ENCODE measurements around the gene GTF2A1.

GTF2A1 gene

GRCh38 chr14:81127785-81128184, 93.0 kb downstream of the GTF2A1 start:
- no peak for DNase-seq

DNA sequence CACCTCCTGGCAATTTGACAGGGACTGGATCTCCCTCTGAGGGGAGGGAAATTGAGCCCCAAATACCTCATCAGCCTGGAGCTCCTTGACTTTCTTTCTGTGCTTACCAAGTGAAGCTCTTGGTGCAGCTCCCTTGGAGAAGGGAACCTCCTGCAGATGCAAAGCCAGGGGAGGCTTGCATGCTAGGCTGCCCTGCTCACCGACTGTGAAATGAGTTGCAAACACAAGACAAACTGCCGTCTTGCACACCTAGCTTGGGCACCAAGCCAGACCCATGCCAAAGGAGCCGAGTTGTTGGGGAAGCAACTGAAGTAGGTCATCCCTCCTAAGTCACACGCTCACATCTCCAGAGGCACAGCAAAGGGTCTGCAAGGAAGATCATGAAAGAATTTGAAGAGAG, 95.2 kb downstream of the GTF2A1 start:
- no peak for DNase-seq

All from NCI-H2029 (cell line).